Activated gamma-delta T cell (primary cell): ENCODE data around the gene FEN1.

Experiments
- DNase-seq: peaks from one replicate; lab custom pipeline; 2025; lab: John Stamatoyannopoulos, UW

Gene FEN1

GRCh38 chr11:61795459-61795858 is 2.7 kb downstream of the FEN1 start:
- no peak for DNase-seq

- DNase-seq, result no peak
Measured at GRCh38 chr11:61795876-61796526, 3.3 kb downstream of the FEN1 start.

- no peak for DNase-seq
Measured at GRCh38 chr11:61797263-61797944, 4.7 kb downstream of the FEN1 start.

- no peak for DNase-seq
Measured at GRCh38 chr11:61799665-61800284, 7.1 kb downstream of the FEN1 start.

GRCh38 chr11:61800331-61801281 is 7.9 kb downstream of the FEN1 start:
- no peak for DNase-seq

- DNase-seq, result no peak
Measured at GRCh38 chr11:61802605-61803004, 9.9 kb downstream of the FEN1 start.

- DNase-seq, result no peak
Measured at GRCh38 chr11:61803889-61804647, 11.4 kb downstream of the FEN1 start.

GRCh38 chr11:61805146-61805545 is 12.4 kb downstream of the FEN1 start:
- no peak for DNase-seq

- no peak for DNase-seq
Measured at GRCh38 chr11:61806785-61807184, 14.1 kb downstream of the FEN1 start.

GRCh38 chr11:61810671-61811175 is 18.0 kb downstream of the FEN1 start:
- no peak for DNase-seq

- no peak for DNase-seq
Measured at GRCh38 chr11:61811831-61812230, 19.1 kb downstream of the FEN1 start.

- no peak for DNase-seq
Measured at GRCh38 chr11:61812736-61813411, 20.2 kb downstream of the FEN1 start.

GRCh38 chr11:61814247-61814957 is 21.7 kb downstream of the FEN1 start:
- no peak for DNase-seq

GRCh38 chr11:61814958-61815789 is 22.5 kb downstream of the FEN1 start:
- peak; percentile 54 for DNase-seq

- DNase-seq, result peak; percentile 55
Measured at GRCh38 chr11:61815790-61816735, 23.4 kb downstream of the FEN1 start.

GRCh38 chr11:61816736-61817455 is 24.2 kb downstream of the FEN1 start, which contains the start of gene FADS1:
FADS1 (minus strand) TSS chr11:61817003; CDS start chr11:61816929, 74 bp downstream.
- peak; percentile 80 for DNase-seq
